HG03439 (cell line): ENCODE measurements around the gene CD37.
"Not testable (repeated sequence)": the region's sequence is repeated elsewhere in the genome, so short reads cannot be mapped to it uniquely, and the experiment has no call there.

Experiments used
- ATAC-seq: cut with Tn5 transposase; IDR thresholded peaks from one replicate; pipeline ENCODE4 v1.9.1; 2021; ENCODE audit warnings: mild to moderate bottlenecking, moderate library complexity; ENCODE audit not compliant: unreplicated experiment

CD37 gene

DNA sequence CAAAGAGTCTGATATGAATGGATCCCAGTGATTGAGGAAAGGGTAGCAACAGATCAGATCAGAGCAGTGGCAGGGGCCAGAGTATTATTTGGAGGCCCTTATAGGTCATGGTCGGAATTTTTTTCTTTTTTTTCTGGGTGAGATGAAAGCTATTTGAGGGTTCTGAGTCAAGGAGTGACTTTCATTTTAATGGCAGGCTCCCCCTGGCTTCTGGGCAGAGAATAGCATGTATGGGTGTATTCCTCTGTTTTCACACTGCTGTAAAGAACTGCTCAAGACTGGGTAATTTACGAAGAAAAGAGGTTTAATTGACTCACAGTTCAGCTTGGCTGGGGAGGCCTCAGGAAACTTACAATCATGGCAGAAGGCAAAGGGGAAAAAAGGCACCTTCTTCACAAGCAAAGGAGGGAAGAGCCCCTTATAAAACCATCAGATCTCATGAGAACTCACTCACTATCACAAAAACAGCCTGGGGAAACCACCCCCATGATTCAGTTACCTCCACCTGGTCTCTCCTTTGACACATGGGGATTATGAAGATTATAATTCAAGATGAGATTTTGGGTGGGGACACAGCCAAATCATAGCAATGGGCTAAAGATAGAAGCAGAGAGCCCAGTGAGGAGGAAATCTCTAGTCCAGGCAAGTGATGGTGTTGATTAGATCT lies 7.2 kb upstream of the CD37 start:
- ATAC-seq = no peak

DNA sequence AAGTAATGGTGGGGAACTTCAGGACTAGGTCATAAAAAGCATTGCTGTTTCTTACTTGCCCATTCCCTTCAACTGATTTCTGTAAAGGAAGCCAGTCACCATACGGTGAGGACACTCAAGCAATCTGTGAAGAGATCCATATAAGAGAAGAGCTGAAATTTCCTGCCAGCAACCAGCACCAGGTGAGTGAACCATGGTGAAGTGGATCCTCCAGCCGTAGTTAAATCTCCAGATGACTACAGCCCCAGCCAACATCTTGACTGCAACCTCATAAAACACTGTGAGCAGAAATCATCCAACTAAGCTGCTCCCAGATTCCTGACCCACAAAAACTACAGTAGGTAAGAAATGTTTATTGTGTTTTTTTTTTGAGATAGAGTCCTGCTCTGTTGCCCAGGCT lies 6.5 kb upstream of the CD37 start:
- ATAC-seq = no peak

GRCh38 chr19:49331187-49331586 lies 4.0 kb upstream of the CD37 start:
- ATAC-seq = not testable (repeated sequence)

DNA sequence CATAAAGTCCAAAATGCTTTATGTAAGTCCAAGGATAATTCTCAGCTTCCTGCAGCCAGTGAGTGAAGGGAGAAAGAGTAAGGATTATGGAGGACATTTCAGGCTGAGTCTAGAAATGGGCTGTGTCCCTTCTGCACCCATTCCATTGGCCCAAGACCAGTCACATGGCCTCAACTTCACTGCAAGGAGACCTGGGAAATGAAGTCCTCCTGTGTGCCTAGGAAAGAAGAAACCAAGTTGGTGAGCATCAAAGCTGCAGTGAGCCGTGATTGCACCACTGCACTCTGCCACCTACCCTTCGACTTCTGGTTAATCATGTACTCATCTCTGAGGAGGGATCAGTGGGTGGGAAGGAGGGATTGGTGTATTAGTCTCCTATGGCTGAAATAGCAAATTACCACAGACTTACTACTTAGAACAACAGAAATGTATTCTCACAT lies 3.6 kb upstream of the CD37 start:
- ATAC-seq = peak; percentile 31

- not testable (repeated sequence) for ATAC-seq
Observed at GRCh38 chr19:49332691-49333417, 2.4 kb upstream of the CD37 start.

DNA sequence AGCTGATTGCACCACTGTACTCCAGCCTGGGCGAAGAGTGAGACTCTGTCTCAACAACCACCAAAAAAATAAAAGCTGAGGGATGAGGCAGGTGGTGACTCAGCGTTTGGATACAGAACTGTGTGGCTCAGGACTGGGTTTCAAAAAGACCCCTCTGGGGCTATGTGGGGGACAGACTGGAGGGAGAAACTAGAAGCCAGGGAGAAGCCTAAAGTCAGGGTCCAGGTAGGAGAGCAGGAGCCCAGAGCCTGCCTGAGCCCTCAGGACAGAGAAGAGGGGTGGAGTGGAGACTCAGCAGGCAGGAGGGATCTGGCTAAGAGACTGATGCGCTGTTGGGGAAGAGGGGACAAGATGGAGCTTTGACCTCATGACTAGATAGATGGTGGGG lies 1.8 kb upstream of the CD37 start:
- ATAC-seq = peak; percentile 6

- peak; percentile 40 for ATAC-seq
Observed at GRCh38 chr19:49333811-49334288, 1.4 kb upstream of the CD37 start.

DNA sequence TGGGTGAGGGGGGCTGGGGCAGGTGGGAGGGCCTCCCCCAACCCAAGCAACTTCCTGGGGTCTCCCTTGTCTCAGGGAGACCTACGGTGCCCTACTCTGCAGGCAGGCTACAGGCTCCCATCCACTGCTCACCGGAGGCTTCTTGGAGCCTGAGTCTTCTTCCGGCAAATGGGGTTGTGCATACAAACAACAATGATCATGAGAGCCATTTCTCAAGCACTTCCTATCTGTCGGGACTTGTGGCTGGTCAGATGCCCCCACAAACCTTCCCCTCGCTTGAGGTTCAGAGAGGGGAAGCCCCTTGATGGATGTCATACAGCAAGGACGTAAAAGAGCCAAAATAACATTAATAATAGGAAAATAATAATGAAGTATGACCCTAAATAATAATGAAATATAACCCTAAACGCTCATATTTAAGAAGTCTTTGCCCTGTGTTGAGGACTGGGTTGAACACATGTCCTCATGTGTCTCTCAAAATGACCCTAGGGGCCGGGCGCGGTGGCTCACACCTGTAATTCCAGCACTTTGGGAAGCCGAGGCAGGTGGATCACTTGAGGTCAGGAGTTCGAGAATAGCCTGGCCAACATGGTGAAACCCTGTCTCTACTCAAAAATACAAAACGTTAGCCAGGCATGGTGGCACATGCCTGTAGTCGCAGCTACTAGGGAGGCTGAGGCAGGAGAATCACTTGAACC lies 727 bp downstream of the CD37 start:
- no peak for ATAC-seq

- no peak for ATAC-seq
Observed at GRCh38 chr19:49336482-49337266, 1.5 kb downstream of the CD37 start.

GRCh38 chr19:49337267-49338022 lies 2.2 kb downstream of the CD37 start:
- ATAC-seq = no peak

- no peak for ATAC-seq
Observed at GRCh38 chr19:49338023-49338677, 2.9 kb downstream of the CD37 start.

DNA sequence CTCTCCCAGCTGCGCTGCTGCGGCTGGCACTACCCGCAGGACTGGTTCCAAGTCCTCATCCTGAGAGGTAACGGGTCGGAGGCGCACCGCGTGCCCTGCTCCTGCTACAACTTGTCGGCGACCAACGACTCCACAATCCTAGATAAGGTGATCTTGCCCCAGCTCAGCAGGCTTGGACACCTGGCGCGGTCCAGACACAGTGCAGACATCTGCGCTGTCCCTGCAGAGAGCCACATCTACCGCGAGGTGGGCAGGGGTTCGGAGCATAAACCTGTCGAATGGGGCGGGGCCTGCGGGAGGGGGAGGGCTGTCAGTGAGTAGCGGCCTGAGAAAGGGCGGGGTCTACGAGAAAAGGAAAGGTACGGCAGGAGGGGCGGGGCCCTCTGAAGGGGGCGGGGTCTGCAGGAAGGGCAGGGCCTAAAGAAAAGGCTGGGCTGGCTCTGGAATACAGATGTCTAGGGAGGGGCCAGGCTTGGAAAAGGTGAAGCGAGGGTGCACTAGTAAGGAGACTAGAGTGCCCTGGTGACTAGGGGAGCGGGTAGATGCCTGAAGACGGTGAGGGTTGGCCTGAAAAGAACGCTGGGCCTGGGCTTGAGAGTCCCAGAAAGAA lies 3.6 kb downstream of the CD37 start:
- no peak for ATAC-seq

- ATAC-seq = no peak
Observed at GRCh38 chr19:49339301-49340068, 4.3 kb downstream of the CD37 start.

GRCh38 chr19:49340069-49340864 lies 5.1 kb downstream of the CD37 start:
- ATAC-seq = peak; percentile 57

DNA sequence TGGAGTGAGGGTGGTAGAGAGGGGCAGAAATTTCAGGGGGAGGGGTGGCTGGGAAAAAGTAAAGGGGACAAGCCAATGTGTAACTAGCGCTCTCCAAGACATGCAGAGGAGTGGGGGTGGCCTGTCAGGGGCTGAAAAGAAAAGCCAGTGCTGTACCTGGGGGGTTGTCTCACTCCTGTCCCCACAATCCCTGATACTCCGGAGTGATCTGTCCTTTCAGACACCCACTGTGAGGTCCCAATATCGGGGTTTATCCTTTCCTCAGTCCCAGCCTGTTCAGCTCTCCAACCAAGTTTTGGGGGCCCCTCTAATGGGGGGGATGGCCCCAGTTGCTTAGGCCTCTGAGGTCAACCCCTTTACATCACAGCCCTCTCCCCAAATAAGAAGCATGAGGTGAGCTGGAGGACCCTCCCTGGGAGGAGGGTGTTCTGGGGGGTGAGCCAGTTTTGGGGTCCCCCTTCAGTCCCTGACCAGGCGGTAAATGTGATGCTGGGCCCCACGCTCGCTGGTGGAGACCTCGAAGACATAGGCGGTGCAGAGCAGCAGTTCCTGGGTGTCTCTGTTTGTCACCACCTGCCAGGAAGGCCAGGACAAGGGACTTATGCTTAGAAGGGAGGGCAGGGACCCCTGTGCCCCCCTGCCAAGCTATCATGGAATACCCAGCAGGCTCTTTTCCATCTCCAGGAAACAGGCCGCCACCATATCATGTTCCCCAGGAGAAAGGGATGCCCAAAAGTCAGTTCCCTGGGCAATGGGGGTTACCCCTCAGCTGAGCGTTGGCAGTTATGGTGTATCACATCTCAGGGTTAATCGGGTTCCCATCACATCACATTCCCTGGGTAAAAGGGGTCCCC lies 5.9 kb downstream of the CD37 start:
- ATAC-seq = no peak

GRCh38 chr19:49342291-49342721 lies 7.1 kb downstream of the CD37 start:
- no peak for ATAC-seq

DNA sequence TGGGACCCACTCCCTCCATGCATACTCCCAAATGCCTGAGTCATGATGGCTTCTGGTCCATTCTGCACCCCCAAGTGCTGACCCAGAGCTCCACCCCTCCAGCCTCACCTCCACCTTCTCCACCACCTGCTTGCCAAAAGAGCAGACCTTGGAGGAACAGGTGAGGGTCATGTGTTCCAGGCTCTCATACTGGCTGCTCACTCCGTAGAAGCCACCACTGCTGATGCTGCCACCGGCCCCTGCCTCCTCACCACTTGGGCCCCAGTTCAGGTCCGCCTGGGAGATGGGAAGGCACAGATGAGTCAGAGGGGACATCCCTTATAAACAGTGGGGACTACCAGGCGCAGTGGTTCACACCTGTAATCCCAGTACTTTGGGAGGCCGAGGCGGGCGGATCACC lies 7.9 kb downstream of the CD37 start:
- ATAC-seq = no peak
